ENCODE results near the gene LAMA2. TPM values are rescaled to one million over a fixed set of nuclear protein-coding genes. Genes with fewer than 3 reads are reported as not detected.

Gene LAMA2
- total and polyA plus RNA-seq, 2 of the 13 experiments (the other 11 are each of a cell fraction or from before 2014, with no cell fraction given), result 0.11 to 0.28 TPM

- no peak for TF ChIP-seq SMAD1 (CRISPR knock-in tag; IDR thresholded peaks at IDR 0.05; ENCODE audit: borderline replicate concordance, low read depth)
- peak; percentile 75 to 91 for TF ChIP-seq MAFK (conservative IDR thresholded peaks at IDR 0.05 in 1 of 2, IDR thresholded peaks at IDR 0.05 in 1 of 2; ENCODE audit: low read length in 2 of 2)
- TF ChIP-seq MAFF (IDR thresholded peaks at IDR 0.05; ENCODE audit: low read depth, low read length), result peak; percentile 80
- TF ChIP-seq NR2C2 (CRISPR knock-in tag; IDR thresholded peaks at IDR 0.05; ENCODE audit: borderline replicate concordance), result no peak
- TF ChIP-seq AGO2 (optimal IDR thresholded peaks at IDR 0.05; ENCODE audit: low read depth, low read length), result no peak
- no peak for TF ChIP-seq ZNF362 (CRISPR knock-in tag; IDR thresholded peaks at IDR 0.05; ENCODE audit: borderline replicate concordance)
- no peak for TF ChIP-seq MTF2 (CRISPR knock-in tag; IDR thresholded peaks at IDR 0.05; ENCODE audit: borderline replicate concordance)
- TF ChIP-seq SNAPC2 (CRISPR knock-in tag; IDR thresholded peaks at IDR 0.05), result no peak
- TF ChIP-seq, protein P1, sequence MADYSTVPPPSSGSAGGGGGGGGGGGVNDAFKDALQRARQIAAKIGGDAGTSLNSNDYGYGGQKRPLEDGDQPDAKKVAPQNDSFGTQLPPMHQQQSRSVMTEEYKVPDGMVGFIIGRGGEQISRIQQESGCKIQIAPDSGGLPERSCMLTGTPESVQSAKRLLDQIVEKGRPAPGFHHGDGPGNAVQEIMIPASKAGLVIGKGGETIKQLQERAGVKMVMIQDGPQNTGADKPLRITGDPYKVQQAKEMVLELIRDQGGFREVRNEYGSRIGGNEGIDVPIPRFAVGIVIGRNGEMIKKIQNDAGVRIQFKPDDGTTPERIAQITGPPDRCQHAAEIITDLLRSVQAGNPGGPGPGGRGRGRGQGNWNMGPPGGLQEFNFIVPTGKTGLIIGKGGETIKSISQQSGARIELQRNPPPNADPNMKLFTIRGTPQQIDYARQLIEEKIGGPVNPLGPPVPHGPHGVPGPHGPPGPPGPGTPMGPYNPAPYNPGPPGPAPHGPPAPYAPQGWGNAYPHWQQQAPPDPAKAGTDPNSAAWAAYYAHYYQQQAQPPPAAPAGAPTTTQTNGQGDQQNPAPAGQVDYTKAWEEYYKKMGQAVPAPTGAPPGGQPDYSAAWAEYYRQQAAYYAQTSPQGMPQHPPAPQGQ (CRISPR knock-in tag; IDR thresholded peaks at IDR 0.05; ENCODE audit: borderline replicate concordance), result no peak
- TF ChIP-seq ZNF678 (CRISPR knock-in tag; IDR thresholded peaks at IDR 0.05), result no peak
- TF ChIP-seq TIGD3 (CRISPR knock-in tag; IDR thresholded peaks at IDR 0.05; ENCODE audit: borderline replicate concordance), result no peak
- TF ChIP-seq HOXA3 (CRISPR knock-in tag; IDR thresholded peaks at IDR 0.05), result no peak
- Histone ChIP-seq H3K27me3 (ENCODE audit: control insufficient read depth in 1 of 2, insufficient read depth in 2 of 2, low read length in 2 of 2) (no peaks in the 10 kb centered on the region), H4K20me1 (ENCODE audit: insufficient read depth, low read length) (no peaks in the 10 kb centered on the region), H3K4me3 (replicated peaks in 1 of 3; ENCODE audit: insufficient read depth in 1 of 3, low read depth in 2 of 3, low read length in 3 of 3) (no peak overlapping the region), H3K4me2 (ENCODE audit: low read depth, low read length) (no peak overlapping the region), H3K79me2 (ENCODE audit: insufficient read depth, low read length) (no peaks in the 10 kb centered on the region), H2AFZ (ENCODE audit: low read length) (no peak overlapping the region), H3K9ac (ENCODE audit: insufficient read depth, low read depth, low read length) (no peak overlapping the region), H3K9me3 (ENCODE audit: low read length) (no peaks in the 10 kb centered on the region), H3K27ac (ENCODE audit: extremely low read length, insufficient read depth, low read length) (no peak overlapping the region), H3K36me3 (replicated peaks in 1 of 2; ENCODE audit: control insufficient read depth in 1 of 2, insufficient read depth in 2 of 2, low read length in 2 of 2) (no peaks in the 10 kb centered on the region), H3K4me1 (ENCODE audit: insufficient read depth, low read length) (no peaks in the 10 kb centered on the region)
- ChIA-PET CTCF (ENCODE audit: low intra/inter-chr PET ratio, low total read pairs) (no interaction called here), POLR2A (no interaction called here)
- in situ Hi-C loops (cut with HindIII; ENCODE audit: extremely low pct_ligation_motif_present, low pct_unique_long_range_greater_than_20kb) (no loop called here), intact Hi-C loops (cut with micrococcal nuclease; ENCODE audit: unreplicated experiment) (no loop called here)
- BruUV-seq (replicated peaks), result no TSS peak
- FAIRE-seq, result no peak
- no peak for DNase-seq (ENCODE audit: low spot score)
- ATAC-seq, result no peak
Observed at GRCh38 chr6:129282019-129282418, 399.1 kb downstream of the LAMA2 start.

All from HepG2 (cell line).